NOMO-1 (cell line): ENCODE results near the gene SHROOM3.

Experiments
- DNase-seq, 2 experiments: peaks; one replicate each; lab custom pipeline; 2025; ENCODE audit not compliant: unreplicated experiment in 2 of 2; lab: John Stamatoyannopoulos, UW

SHROOM3 gene

DNA sequence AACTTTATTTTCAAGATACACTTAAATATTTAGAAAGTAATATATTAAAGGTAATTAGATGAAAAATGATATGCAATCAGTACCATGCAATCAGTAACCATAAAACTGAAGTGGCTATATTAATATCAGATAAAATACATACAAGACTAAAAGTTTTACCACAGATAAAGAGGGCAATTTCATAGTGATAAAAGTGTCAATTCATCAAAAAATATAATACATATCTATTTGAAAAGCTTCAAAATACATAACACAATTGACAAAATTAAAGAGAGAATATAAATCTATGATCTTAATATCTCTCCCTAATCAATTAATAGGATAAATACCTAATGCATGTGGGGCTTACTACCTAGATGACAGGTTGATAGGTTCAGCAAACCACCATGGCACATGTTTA, 357.4 kb downstream of the SHROOM3 start:
- DNase-seq: no peak

DNA sequence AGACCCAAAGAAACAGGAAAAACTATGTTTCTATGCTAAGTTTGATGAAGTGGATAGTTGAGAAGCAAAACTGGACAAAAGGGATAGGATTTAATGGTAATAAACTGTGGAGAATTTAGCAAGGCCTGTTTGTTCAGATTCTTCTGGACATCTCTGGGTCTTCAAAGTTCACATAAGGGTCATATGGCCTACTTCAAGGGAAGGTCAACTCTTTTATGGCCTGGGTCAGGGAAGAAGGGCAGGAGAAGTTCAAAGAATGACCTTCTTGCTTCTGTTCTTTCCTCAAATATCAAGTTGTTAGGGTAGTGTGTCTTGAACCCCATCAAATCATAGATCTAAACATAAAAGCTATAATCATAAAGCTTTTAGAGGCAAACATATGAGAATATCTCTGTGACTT, 360.2 kb downstream of the SHROOM3 start:
- no peak for DNase-seq

DNA sequence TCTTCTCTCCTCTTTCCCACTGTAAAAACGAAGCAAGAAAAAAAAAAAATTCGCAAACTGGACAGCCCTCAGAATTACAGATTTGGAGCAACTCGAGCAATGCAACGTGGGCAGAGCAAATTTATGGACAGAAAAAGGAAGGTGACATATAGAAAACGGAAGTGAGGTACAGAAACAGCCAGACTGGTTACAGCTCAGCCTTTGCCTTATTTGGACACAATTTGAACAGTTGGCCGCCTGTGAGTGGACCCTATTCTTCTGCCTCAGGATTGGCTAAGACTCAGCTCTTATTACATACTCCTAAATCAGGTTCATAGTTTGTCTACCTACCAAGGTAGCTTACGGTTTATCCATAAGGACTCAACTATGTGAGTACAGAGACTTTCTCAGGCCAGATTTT, 364.1 kb downstream of the SHROOM3 start:
- DNase-seq: peak in 1 of 2 experiments; percentile 27

DNA sequence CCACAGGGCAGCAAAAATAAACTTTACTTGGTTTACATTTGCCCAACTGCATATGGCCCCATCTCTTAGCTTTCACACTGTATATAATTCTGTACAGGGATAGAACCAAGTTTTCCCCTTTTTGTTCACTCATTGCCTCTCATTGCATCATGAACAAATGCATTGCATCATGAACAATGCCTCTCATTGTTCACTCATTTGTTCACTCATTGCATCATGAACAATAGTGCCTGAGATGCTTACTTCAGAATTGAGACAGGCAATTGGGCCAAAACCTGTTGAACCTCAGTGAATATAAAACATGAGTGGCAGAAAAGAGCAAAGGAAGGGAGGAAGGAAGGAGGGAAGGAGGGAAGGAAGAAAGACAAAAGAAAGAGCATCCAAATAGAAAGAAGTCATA, 364.7 kb downstream of the SHROOM3 start:
- no peak for DNase-seq

DNA sequence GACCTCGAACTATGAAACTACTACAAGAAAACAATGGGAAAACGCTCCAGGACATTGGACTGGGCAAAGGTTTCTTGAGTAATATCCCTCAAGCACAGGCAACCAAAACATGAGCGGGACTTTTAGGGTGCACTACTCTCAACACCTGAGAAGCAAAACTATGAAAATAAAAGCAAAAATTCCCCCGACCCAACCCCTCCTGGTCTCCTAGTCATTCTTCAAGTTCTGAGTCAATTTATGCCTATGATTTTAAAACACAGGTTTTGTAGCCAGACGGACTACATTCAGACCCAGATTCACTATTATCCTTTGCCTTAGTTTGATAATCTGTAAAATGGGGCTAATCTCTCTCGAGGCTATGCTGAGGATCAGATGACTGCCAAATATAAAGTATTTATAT, 365.9 kb downstream of the SHROOM3 start:
- DNase-seq: no peak

DNA sequence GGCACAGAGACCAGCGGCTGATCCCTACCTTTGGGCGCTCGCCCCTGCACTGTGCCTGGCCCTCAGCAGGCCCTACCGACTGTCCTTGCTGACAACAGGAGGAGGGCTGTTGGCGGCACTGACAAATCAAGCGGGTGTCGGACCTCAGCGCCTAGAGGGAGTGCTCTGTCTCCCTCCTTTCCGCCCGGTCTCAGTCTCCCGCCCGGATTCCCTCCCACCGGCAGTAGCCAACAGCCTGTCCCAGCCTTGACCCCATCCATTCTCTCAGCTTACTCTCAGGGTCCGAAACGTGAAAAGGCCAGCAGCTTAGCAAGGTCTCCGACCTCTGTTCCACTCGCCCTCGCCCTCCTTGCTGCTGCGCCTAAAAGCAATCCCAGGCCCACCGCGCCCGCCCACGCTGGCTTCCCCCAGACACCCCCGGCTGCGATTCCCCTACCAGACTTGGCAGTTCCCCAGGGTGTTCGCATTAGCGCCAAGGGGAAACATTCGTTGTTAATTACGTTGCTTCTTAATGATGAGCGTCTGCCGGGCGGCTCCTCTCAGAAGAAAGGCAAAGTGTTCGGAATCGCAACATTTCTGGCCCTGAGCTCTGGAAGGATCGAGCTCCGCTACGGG, 366.7 kb downstream of the SHROOM3 start:
- no peak for DNase-seq

DNA sequence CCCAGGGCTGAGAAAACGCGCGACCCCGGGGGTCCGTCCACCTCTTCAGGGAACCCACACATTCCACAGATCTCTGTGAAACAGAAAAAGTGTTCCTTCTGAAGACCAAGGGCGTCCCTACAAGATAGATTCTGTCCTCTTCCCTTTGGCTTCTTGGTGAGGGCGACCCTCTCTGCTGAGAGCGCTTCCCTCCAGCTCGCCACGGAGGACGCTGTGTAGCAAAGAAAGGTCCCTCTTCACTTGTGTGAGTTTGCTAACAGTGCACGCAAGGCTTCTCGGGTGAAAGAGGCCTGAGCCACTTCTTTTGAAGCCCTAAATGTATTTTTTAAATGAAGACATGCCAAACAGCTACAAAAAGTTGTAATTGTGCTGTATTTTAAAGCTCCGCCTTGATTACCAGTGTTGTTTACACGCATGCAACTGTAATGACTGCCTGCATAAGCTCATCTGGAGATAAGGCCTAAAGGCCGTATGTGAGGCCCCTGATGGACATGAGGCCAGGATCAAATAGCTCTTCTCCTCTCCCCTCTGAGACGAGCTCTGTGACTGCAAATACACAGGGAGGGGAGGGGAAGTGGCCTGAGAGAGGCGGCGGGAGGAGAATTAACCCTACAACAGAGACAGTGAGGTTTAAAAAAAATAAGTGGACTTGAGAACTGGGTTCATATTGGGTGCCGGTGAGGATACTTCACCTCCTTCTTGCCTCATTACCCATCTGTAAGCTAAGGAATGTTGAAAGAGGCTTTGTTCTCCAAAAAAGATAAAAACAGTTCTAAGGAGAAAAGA, 367.4 kb downstream of the SHROOM3 start:
- DNase-seq: no peak

DNA sequence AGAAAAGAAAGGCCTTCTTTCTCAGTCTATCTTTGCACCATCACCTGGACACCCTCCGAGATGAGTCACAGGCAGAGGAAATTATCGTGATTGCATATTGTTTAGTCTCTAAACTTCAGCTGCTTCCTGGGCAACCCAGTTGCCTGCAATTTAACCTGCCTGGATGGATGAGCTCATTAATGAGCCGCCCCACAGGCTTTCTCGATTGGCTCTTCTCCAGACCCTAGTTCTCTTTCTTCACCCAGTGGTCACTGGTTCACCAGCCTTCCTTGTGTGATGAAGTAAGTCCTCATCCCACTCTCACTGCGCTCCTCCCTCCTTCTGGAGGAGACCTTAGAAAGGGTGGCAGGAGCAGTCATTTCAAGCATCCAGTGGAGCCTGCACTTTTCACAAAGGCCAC, 368.5 kb downstream of the SHROOM3 start:
- DNase-seq: no peak

DNA sequence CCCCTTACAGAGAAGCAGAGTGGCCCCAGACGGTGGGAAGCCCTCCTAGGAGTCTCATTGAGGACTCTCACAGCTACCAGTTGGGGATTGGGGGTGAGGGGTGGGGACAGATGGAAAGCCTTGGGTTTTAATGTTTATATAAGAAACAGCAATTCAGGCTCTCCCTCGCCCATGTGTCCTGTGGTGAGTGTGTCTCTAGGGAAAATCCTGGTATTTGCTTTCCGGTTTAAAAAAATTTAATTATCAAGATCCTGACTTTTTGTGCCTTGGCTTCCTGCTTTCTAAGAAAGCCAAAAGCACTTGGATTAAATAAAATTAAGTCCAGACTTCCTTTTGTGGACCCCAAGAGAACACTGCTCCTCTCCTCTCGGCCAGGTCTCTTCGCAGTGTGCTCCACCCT, 369.1 kb downstream of the SHROOM3 start:
- no peak for DNase-seq

DNA sequence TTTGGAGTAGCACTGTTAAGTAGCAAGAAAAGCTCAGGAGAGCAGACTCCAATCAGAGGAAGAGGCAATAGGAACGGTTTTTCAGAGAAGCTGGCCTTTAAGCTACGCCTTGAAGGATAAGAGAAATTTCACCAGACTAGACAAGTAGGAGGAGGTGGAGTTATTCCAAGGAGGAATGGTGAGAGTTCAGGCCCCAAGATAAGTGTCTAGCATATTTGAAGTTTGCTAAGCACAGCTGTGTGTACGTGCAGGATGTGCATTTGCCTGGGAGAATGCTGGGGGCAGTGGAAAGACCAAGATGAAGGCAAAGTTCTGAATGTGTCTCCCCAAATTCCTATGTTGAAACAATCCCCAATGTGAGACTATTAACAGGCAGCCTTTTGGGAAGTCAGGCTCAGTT, 371.3 kb downstream of the SHROOM3 start:
- no peak for DNase-seq

DNA sequence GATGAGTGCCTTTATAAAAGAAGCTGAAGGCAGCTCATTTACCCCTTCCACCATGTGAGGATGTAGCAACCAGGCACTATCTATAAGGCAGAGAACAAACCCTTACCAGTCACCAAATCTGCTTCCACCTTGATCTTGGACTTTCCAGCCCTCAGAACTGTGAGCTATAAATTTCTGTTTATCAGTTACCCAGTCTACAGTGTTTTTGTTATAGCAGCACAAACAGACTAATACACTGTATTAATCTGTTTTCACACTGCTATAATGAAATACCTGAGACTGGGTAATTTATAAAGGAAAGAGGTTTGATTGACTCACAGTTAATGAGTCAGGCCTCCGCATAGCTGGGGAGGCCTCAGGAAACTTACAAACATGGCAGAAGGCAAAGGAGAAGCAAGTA, 371.7 kb downstream of the SHROOM3 start:
- no peak for DNase-seq

DNA sequence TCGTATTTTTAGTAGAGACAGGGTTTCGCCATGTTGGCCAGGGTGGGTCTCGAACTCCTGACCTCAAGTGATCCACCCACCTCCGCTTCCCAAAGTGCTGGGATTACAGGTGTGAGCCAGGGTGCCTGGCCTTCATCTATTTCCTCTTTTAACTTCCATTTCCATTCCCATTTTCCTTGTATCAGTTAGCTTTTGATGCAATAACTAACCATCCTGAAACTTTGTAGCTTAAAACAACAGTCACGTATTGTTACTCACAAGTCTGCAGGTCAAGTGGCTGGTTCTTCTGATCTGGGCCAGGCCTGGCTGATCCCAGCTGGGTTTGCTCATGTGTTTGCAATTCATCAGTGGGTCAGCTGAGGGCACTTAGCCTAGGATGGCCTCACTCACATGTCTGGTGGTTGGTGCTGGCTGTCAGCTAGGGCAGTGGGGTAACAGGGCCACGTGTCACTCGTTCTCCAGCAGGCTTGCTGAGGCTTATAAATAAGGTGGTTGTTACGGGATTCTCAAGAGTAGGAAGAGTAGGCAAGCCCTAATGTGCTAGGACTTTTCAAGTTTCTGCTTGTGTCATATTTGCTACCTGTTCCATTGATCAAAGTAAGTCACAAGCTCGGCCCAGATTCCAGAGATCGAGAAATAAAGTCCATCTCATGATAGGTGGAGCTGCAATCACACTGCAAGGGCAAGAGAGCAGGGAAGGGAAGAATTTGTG, 374.7 kb downstream of the SHROOM3 start:
- no peak for DNase-seq

DNA sequence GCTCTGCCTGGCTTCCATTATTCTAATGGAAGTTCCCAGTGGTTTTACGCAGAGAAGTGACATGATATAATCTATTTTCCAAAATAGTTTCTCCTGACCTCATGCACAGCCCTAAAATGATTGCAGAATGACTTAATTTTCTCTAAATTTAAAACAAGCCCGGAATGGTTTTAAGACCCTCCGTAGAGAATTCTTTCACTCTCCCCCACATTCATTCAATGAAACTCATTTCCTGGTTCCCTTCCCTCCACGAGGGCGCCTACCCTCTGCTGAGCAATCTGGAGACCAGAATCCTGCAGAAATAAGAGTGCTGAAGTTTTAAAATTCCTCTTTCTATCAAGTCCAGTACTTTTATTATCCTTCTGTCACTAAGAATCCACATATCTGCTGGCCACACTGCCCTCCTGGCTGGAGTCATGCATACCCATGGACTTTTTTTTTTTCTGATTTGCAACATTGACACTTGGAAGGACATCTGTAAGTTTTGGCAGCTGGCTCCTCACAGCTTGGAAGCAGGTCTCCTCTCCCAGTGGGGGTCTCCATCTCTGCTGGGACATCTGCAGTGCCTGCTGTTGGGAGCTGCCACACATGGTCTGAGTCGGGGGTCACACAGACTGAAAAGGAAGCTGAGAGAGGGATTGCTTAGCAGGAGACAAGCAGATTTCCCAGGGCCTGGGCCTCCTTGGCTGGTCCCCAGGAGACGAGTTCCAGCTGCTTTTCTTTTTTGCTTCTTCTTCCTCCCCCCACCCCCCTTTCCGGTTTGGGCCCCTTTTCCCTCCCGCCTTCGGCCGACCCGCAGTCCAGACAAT, 376.8 kb downstream of the SHROOM3 start:
- no peak for DNase-seq

DNA sequence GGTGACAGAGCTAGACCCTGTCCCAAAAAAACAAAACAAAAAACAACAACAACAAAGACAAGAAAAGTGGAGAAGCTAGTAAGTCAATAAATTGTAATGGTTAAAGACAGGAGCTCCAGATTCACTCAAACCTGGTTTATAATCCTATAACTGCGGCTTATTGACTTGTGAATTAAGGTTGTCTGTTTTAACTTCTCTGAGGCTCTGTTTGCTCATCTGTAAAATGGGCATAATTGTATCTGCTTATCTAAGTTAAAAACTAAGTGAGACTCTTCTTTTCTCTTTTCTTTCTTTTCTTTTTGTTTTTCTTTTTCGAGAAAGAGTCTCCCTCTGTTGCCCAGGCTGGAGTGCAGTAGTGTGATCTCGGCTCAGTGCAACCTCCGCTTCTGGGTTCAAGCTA, 378.0 kb downstream of the SHROOM3 start:
- no peak for DNase-seq

DNA sequence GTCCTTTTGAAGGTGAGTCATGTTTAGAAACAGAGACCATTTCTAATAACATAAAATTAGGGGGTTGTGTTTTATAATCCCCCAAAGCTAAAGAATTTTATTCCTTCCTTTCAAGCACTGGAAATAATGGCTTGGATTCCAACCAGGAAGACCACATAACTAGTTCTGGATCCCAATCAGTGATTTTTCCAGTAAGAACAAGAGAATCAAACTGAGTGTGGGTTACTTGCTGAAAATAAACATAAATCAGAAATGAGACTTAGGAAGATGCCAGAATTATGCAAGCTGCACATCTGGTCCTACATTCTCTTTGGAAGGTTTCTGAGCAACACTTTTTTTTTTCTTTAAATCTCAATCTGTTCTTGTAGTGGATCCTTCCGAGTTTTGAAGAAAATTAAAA, 386.6 kb downstream of the SHROOM3 start:
- DNase-seq: no peak

DNA sequence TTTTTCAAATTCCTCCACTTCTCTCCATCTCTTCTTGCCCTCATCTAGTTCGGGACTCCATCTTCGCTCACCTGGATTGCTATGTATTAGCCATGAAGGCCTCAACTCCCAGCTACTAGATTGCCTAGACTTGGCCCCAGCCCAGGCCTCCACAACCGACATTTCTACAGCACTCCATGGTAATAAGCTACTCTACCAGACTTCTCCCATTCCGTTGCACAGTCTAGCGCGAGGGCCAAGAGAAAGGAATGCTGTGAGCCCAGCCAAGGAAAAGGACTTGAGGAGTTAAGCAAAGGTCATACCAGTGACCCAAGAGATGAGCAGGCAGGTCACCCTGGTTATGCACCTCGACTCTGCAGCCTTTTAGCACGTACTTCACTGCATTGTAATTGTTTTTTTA, 387.3 kb downstream of the SHROOM3 start:
- no peak for DNase-seq

DNA sequence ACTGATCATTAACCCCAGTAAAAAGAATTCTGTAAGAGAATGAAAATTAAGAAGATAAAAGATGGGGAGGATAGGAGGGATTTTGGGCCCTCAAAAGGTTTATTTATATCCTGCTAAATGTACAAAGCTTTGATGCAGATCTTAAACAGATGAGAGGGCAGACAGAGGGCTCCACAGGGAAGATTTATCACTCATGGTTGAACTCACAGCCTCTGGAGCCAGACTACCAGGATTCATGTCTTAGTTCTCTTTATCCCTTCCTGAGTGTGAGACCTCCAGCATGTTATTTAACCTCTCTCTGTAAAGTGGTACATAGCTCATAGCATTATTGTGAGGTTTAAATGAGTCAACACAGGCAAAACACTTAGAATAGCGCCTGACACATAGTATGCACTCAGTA, 388.5 kb downstream of the SHROOM3 start:
- no peak for DNase-seq

DNA sequence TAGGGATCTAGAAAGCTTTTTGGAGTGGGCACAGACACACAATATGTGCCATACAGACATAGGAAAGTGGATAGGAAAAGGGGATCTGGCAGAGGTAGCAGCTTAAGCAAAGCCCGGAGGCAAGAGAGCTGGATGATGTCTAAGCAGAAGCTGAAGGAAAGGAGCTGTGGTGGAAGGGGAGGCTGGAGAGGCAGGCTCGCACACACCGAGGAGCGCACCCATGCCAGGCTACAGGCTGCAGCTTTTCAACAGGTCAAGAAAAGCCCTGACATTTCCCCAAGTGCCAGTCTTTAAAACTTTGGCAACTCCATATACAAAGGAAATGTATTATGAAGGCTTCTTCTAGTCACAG, 395.6 kb downstream of the SHROOM3 start:
- no peak for DNase-seq

DNA sequence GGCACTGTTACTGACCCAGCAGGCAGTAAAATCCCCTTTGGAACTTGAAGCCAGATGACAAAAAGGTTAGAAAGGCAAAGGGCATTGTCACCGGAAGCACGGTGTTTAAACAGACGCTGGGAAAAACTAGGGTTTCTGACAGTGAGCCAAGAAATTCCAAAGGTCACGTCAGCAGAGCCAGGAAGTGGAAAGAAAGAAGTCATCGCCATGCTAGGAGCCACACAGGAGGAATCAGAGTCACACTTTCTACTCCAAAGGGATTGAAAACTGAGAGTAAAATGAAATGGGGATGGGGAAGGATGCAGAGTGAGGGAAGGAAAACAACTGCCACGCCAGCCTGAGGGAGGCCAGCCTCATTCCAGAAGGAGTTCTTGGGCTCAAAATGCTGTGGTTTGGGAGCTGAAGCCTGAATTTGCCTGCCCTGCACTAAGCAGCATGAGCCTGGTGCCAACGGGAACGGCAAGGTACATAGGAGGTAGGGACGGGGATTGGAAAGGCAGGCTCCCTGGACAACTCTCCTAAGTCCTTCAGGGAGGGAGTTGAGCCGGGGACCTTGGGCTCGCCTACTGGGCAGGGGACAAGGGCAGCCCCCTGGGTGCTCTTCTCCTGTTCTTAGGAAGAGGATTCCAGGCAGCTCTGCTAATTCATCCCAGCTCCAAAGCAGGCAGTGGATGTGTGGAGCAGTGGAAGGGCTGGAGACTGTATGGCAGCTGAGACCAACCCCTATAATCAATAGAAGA, 396.1 kb downstream of the SHROOM3 start:
- no peak for DNase-seq

DNA sequence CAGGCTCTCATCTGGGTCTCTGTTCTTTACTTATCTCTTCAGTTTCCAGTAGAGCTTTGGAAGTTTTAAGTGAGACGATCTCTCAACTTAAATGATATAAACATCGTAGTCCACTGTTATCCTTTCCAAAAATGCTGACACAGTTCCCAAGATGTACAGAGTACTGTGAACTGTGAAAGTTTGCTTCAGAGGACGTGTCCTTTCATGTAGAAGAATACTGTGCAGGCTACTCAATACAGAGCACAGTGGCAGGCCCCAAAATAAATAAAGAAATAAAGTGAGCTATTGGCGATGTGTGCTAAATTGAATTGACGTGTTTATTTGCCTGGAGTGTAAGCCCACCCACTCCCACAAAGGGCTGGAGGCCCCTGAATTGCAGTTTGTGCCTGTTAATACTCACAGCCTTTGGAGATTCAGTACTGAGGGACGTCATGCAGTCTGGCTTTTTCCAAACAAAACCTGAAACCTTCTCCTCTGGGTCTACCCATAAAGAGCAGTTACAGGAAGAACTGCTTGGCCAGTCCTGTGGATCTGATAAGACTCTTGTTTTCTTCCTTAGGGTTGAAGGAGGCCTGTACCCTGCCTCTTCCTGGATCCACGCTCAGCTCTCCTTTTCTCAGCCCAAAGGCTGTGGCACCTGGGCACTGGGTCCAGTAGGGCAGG, 396.8 kb downstream of the SHROOM3 start:
- DNase-seq: no peak
